ENCODE results near the gene OSTN.

DNA sequence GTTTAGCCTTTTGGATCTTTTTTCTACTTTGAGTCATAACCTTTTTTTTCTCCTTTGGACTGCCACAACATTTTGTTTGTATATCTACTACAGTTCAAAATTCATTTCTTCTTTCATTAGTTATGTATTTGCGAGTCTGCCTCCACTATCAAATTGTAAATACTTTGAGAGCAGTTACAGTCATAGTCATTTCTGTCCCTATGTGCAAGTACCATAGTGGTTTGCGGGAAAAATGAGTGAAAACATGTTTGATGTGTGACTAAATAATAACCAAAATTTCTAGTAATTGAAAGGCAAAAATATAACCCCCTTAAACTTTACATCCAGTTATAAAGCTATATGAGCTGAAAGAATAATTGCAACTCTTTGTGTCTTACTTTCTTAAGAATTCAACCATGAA lies 84.4 kb downstream of the OSTN start:
- TF ChIP-seq GABPB1 (CRISPR knock-in tag; IDR thresholded peaks at IDR 0.05) = no peak
- no peak for TF ChIP-seq PCBP1 (IDR thresholded peaks at IDR 0.05; ENCODE audit: borderline replicate concordance, low read depth, low read length)
- no peak for TF ChIP-seq HMG20B (CRISPR knock-in tag; conservative IDR thresholded peaks at IDR 0.05)
- no peak for TF ChIP-seq KLF13 (CRISPR knock-in tag; IDR thresholded peaks at IDR 0.05)
- TF ChIP-seq TOE1 (CRISPR knock-in tag; IDR thresholded peaks at IDR 0.05) = no peak
- no peak for TF ChIP-seq SP1 (IDR thresholded peaks at IDR 0.05)
- no peak for TF ChIP-seq SP1 (CRISPR knock-in tag; IDR thresholded peaks at IDR 0.05)
- TF ChIP-seq EP300 (IDR thresholded peaks at IDR 0.05; ENCODE audit: low read depth in 2 of 2, low read length in 2 of 2) = no peak
- no peak for TF ChIP-seq EP300 (CRISPR knock-in tag; IDR thresholded peaks at IDR 0.05; ENCODE audit: borderline replicate concordance)
- TF ChIP-seq NR2C2 (CRISPR knock-in tag; IDR thresholded peaks at IDR 0.05; ENCODE audit: borderline replicate concordance) = no peak
- no peak for TF ChIP-seq PHF20 (CRISPR knock-in tag; IDR thresholded peaks at IDR 0.05)
- TF ChIP-seq, protein P1, sequence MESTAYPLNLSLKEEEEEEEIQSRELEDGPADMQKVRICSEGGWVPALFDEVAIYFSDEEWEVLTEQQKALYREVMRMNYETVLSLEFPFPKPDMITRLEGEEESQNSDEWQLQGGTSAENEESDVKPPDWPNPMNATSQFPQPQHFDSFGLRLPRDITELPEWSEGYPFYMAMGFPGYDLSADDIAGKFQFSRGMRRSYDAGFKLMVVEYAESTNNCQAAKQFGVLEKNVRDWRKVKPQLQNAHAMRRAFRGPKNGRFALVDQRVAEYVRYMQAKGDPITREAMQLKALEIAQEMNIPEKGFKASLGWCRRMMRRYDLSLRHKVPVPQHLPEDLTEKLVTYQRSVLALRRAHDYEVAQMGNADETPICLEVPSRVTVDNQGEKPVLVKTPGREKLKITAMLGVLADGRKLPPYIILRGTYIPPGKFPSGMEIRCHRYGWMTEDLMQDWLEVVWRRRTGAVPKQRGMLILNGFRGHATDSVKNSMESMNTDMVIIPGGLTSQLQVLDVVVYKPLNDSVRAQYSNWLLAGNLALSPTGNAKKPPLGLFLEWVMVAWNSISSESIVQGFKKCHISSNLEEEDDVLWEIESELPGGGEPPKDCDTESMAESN (CRISPR knock-in tag; conservative IDR thresholded peaks at IDR 0.05) = no peak
- TF ChIP-seq SRSF1 (optimal IDR thresholded peaks at IDR 0.05; ENCODE audit: low read depth, low read length) = no peak
- no peak for TF ChIP-seq SP140L (CRISPR knock-in tag; IDR thresholded peaks at IDR 0.05; ENCODE audit: borderline replicate concordance)
- TF ChIP-seq MAFG (CRISPR knock-in tag; IDR thresholded peaks at IDR 0.05) = no peak

All from HepG2 (cell line).